Keratinocyte (primary cell): Measurements from ENCODE around the gene PTPRF.

Source experiments
- CTCF ChIP-seq, 3 experiments: IDR thresholded peaks in 1 of 3; conservative IDR thresholded peaks in 1 of 3; optimal IDR thresholded peaks in 1 of 3; 2 replicates in 2 of 3; 3 replicates in 1 of 3; pipeline versions ENCODE3 to v1.5.1; 2011; ENCODE audit warnings: low read length in 3 of 3, mild to moderate bottlenecking in 3 of 3, moderate library complexity in 2 of 3, control low read depth in 1 of 3, inconsistent platforms in 1 of 3; ENCODE audit not compliant: insufficient read depth in 2 of 3; ENCODE audit errors: extremely low read depth in 1 of 3
- EZH2 ChIP-seq: IDR thresholded peaks from one replicate; pipeline ENCODE4 v1.6.1; 2012; ENCODE audit warnings: inconsistent platforms, mild to moderate bottlenecking, low read length, moderate library complexity

GRCh38 chr1:43602990-43603389 lies 72.3 kb downstream of the PTPRF start:
- TF ChIP-seq CTCF (optimal IDR thresholded peaks at IDR 0.05 in 1 of 3, IDR thresholded peaks at IDR 0.05 in 1 of 3, conservative IDR thresholded peaks at IDR 0.05 in 1 of 3; ENCODE audit: extremely low read depth in 1 of 3, insufficient read depth in 2 of 3, low read length in 3 of 3): peak in 2 of 3 experiments; percentile 3 to 29
- TF ChIP-seq EZH2: no peak
